IMR-90 (cell line): ENCODE data around the gene STPG1. TPM values are rescaled to one million over a fixed set of nuclear protein-coding genes. Genes with fewer than 3 reads are reported as not detected.

Source experiments
- ATAC-seq: fragments of 200-7000 bp; cut with Tn5 transposase; 2 replicates; pipeline ENCODE4 v1.9.1; 2020; ENCODE audit warnings: low read depth, mild to moderate bottlenecking, moderate library complexity
- BruUV-seq: library from RNA; stranded (reverse); fragments of 400-500 nt; replicated peaks from 2 replicates; lab custom pipeline; 2021; lab: Mats Ljungman, UMichigan
- CTCF ChIA-PET: fragments of 300-600 bp; formaldehyde crosslinking; extraction: SDS; loops from one replicate; lab custom pipeline; 2021; ENCODE audit warnings: antibody characterized with exemption; lab: Yijun Ruan, JAX
- POLR2A ChIA-PET: fragments of 300-600 bp; sonication (Branson Sonifier 250); formaldehyde crosslinking; loops from one replicate; lab custom pipeline; 2022; ENCODE audit warnings: antibody characterized with exemption; ENCODE audit not compliant: unreplicated experiment; lab: Charles Lee
- DNase-seq: peaks from one replicate; pipeline ENCODE4 v3.0.0; 2013
- H2AFZ ChIP-seq: replicated peaks from 2 replicates; pipeline ENCODE3; 2013; ENCODE audit warnings: low read length, mild to moderate bottlenecking; ENCODE audit not compliant: poor library complexity
- H2AK5ac ChIP-seq: 2 replicates; pipeline ENCODE4 v1.6.1; 2013; ENCODE audit warnings: low read depth, low read length, inconsistent platforms
- H2AK9ac ChIP-seq: replicated peaks from 2 replicates; pipeline ENCODE3; 2013; ENCODE audit warnings: mild to moderate bottlenecking, low read depth, low read length, moderate library complexity; ENCODE audit not compliant: poor library complexity
- H2BK120ac ChIP-seq: 2 replicates; pipeline ENCODE4 v1.6.1; 2013; ENCODE audit warnings: low read depth, low read length, inconsistent platforms
- H2BK15ac ChIP-seq: 3 replicates; pipeline ENCODE4 v1.6.1; 2013; ENCODE audit warnings: low read depth, low read length, inconsistent platforms
- H2BK20ac ChIP-seq: 2 replicates; pipeline ENCODE4 v1.6.1; 2013; ENCODE audit warnings: low read depth, mild to moderate bottlenecking, inconsistent platforms, low read length, moderate library complexity
- H2BK5ac ChIP-seq: 2 replicates; pipeline ENCODE4 v1.6.1; 2013; ENCODE audit warnings: mild to moderate bottlenecking, low read depth, low read length, inconsistent platforms; ENCODE audit not compliant: poor library complexity, severe bottlenecking
- H3K14ac ChIP-seq: replicated peaks from 2 replicates; pipeline ENCODE4 v1.6.1; 2013; ENCODE audit warnings: low read depth, low read length, inconsistent platforms
- H3K18ac ChIP-seq: 2 replicates; pipeline ENCODE4 v1.6.1; 2013; ENCODE audit warnings: low read depth, low read length, control low read depth
- H3K23ac ChIP-seq: 2 replicates; pipeline ENCODE4 v1.6.1; 2013; ENCODE audit warnings: low read depth, low read length, inconsistent platforms
- H3K27ac ChIP-seq: 2 replicates; pipeline ENCODE4 v1.5.1; 2013; ENCODE audit warnings: mild to moderate bottlenecking, control low read depth, low read length; ENCODE audit not compliant: insufficient read depth
- H3K27me3 ChIP-seq: 2 replicates; pipeline ENCODE4 v1.6.1; 2013; ENCODE audit warnings: low read length; ENCODE audit not compliant: control insufficient read depth, insufficient read depth
- H3K36me3 ChIP-seq: 2 replicates; pipeline ENCODE4 v1.6.1; 2013; ENCODE audit warnings: low read length, mixed read lengths; ENCODE audit not compliant: control insufficient read depth, insufficient read depth
- H3K4ac ChIP-seq: 2 replicates; pipeline ENCODE4 v1.6.1; 2013; ENCODE audit warnings: low read depth, low read length, inconsistent platforms
- H3K4me1 ChIP-seq: 2 replicates; pipeline ENCODE4 v1.6.1; 2013; ENCODE audit warnings: low read length, mixed read lengths; ENCODE audit not compliant: control insufficient read depth, insufficient read depth
- H3K4me2 ChIP-seq: 2 replicates; pipeline ENCODE4 v1.6.1; 2013; ENCODE audit warnings: low read depth, mild to moderate bottlenecking, control low read depth, low read length, moderate library complexity
- H3K4me3 ChIP-seq: 2 replicates; pipeline ENCODE4 v1.5.1; 2013; ENCODE audit warnings: low read depth, mild to moderate bottlenecking, control low read depth, low read length, moderate library complexity; ENCODE audit not compliant: insufficient read depth
- H3K56ac ChIP-seq: 2 replicates; pipeline ENCODE4 v1.6.1; 2013; ENCODE audit warnings: low read length, inconsistent platforms; ENCODE audit not compliant: insufficient read depth; ENCODE audit errors: extremely low read depth
- H3K79me1 ChIP-seq, 2 experiments: 2 replicates each; pipeline ENCODE4 v1.6.1; 2013; ENCODE audit warnings: low read length in 2 of 2, inconsistent platforms in 1 of 2, low read depth in 1 of 2
- H3K9ac ChIP-seq: 2 replicates; pipeline ENCODE4 v1.6.1; 2013; ENCODE audit warnings: low read depth, low read length, control low read depth
- H3K9me1 ChIP-seq: 2 replicates; pipeline ENCODE4 v1.6.1; 2013; ENCODE audit warnings: low read length, inconsistent platforms; ENCODE audit not compliant: insufficient read depth
- H3K9me3 ChIP-seq: 2 replicates; pipeline ENCODE4 v1.6.1; 2013; ENCODE audit warnings: low read length; ENCODE audit not compliant: control insufficient read depth, insufficient read depth
- H4K20me1 ChIP-seq: 2 replicates; pipeline ENCODE4 v1.6.1; 2013; ENCODE audit warnings: low read length, inconsistent platforms; ENCODE audit not compliant: insufficient read depth
- H4K5ac ChIP-seq: 2 replicates; pipeline ENCODE4 v1.6.1; 2013; ENCODE audit warnings: mild to moderate bottlenecking, low read depth, low read length, control low read depth
- H4K8ac ChIP-seq, 2 experiments: 2 replicates each; pipeline ENCODE4 v1.6.1; 2013; ENCODE audit warnings: low read depth in 2 of 2, low read length in 2 of 2, control low read depth in 1 of 2, inconsistent platforms in 1 of 2
- H4K91ac ChIP-seq: 2 replicates; pipeline ENCODE4 v1.6.1; 2013; ENCODE audit warnings: low read depth, low read length, inconsistent platforms; ENCODE audit not compliant: insufficient read depth
- CEBPB ChIP-seq: IDR thresholded peaks from 2 replicates; pipeline ENCODE4 v1.6.1; 2012; ENCODE audit warnings: low read depth, low read length, improper control_type of control experiment
- CHD1 ChIP-seq: IDR thresholded peaks from 2 replicates; pipeline ENCODE4 v1.6.1; 2012; ENCODE audit warnings: low read depth, low read length, improper control_type of control experiment
- FOS ChIP-seq: fragments of 150-350 bp; IDR thresholded peaks from 2 replicates; pipeline ENCODE4 v1.6.1; 2016; ENCODE audit warnings: low read depth, low read length
- MAZ ChIP-seq: IDR thresholded peaks from 2 replicates; pipeline ENCODE4 v1.6.1; 2012; ENCODE audit warnings: low read depth, mild to moderate bottlenecking, low read length, improper control_type of control experiment, moderate library complexity, borderline replicate concordance
- RAD21 ChIP-seq: IDR thresholded peaks from 2 replicates; pipeline ENCODE4 v1.6.1; 2012; ENCODE audit warnings: low read length, improper control_type of control experiment
- RCOR1 ChIP-seq: IDR thresholded peaks from 2 replicates; pipeline ENCODE4 v1.6.1; 2012; ENCODE audit warnings: mild to moderate bottlenecking, low read length, improper control_type of control experiment; ENCODE audit not compliant: insufficient replicate concordance
- WGBS, 2 experiments: methylation state at CpG; one replicate each; pipeline versions ENCODE4 v1.1.5 to v1.1.7; 2013; ENCODE audit warnings: missing lambda C conversion rate in 2 of 2; ENCODE audit not compliant: insufficient read length in 1 of 2; ENCODE audit errors: extremely low coverage in 2 of 2; 5-methylcytosine and 5-hydroxymethylcytosine counted together
- dilution Hi-C: fragments of 300-500 bp; cut with HindIII; formaldehyde crosslinking; loops from one replicate; pipeline ENCODE4 v1.14.3; 2018; ENCODE audit warnings: low sequenced_read_pairs; ENCODE audit not compliant: unreplicated experiment
- in situ Hi-C: fragments of 300-500 bp; cut with MboI; formaldehyde crosslinking; loops from 3 replicates; pipeline ENCODE4 v1.14.3; 2019; ENCODE audit warnings: low sequenced_read_pairs, inconsistent platforms, mixed read lengths
- intact Hi-C: fragments of 100-400 bp; cut with micrococcal nuclease; formaldehyde crosslinking; loops from 2 replicates; pipeline ENCODE4 v1.10.0; 2022
- polyA plus RNA-seq, 3 experiments: library from polyadenylated mRNA; depleted of rRNA; stranded (reverse); fragments of >200 nt; gene quantifications; 2 replicates each; pipeline ENCODE4 v1.2.3, GENCODE V29; 2012; ENCODE audit warnings: low replicate concordance in 1 of 3
- total RNA-seq: library from RNA; depleted of rRNA; stranded (reverse); fragments of >200 nt; gene quantifications from 2 replicates; pipeline ENCODE4 v1.2.3, GENCODE V29; 2012
- TF ChIP-seq, protein P1 (sequence below): fragments of 150-350 bp; IDR thresholded peaks from 2 replicates; pipeline ENCODE4 v1.6.1; 2016; ENCODE audit warnings: low read depth, mild to moderate bottlenecking, low read length, moderate library complexity, borderline replicate concordance
- TF ChIP-seq, protein P2 (sequence below): conservative IDR thresholded peaks from 2 replicates; pipeline ENCODE4 v1.5.1; 2012; ENCODE audit warnings: mild to moderate bottlenecking, low read depth, low read length, improper control_type of control experiment

Gene STPG1
- total and polyA plus RNA-seq, 2 of the 4 experiments (the other 2 are of a cell fraction): 3.0 to 6.5 TPM

DNA sequence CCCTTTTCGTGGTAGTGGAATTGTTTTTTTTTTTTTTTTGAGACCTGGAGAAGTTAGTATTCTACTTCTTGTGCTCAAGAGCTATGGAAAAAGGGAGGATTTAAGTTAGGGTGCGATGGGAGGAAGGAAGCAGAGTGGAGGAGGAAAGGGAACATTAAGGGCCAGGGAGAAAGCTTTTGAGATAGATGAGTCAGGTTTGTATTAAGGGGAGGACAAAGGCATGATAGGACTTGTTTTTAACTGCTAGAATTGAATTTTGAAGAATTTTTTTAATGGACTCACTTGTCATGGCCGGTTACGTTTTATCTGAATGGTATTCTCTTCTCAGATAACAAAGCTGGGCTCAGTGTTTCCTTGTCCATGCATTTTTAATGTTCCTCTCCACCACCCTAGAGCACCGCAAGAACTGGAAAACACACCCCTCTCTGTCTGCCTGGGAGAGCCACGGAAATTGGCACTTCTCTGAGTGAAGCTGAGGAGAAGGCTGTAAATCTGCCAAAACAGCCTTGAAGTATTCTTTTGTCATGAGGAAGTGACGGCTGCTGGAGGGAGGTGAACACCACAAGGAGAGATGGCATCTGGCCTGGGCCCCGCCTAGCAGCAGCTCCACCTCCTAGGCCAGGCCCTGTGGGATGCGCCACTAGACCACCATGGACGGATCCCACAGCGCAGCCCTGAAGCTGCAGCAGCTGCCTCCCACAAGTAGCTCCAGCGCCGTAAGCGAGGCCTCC lies 5.5 kb upstream of the STPG1 start:
- Histone ChIP-seq H3K79me1 (peaks cover 35 to 65% of the 10 kb centered on the region in 2 experiments), H3K36me3 (peaks cover 16% of the 10 kb centered on the region; the same call in 1 of the 2 replicates), H2AK9ac (peak overlapping the region; percentile 76), H3K23ac (peak overlapping the region; percentile 85), H2BK120ac (peak overlapping the region; percentile 98), H3K4me3 (no peak overlapping the region), H2AFZ (peak overlapping the region; percentile 11), H3K4me1 (peaks cover 15% of the 10 kb centered on the region), H3K4ac (peak overlapping the region; percentile 94), H3K9me1 (peaks cover 21% of the 10 kb centered on the region), H3K9ac (no peak overlapping the region), H2BK20ac (peak overlapping the region; percentile 97), H3K9me3 (no peaks in the 10 kb centered on the region), H4K91ac (peak overlapping the region; percentile 98), H4K20me1 (0 out of 2 replicates have a peak, but pooled peaks cover under 1% of the 10 kb centered on the region), H3K4me2 (peak overlapping the region; percentile 24; the same call in 1 of the 2 replicates), H4K5ac (peak overlapping the region; percentile 74), H3K18ac (peak overlapping the region; percentile 85), H3K27me3 (no peaks in the 10 kb centered on the region), H2AK5ac (peak overlapping the region; percentile 98), H2BK5ac (peak overlapping the region; percentile 97), H3K56ac (peak overlapping the region; percentile 83; the same call in 1 of the 2 replicates), H2BK15ac (peak overlapping the region; percentile 99; the same call in 2 of the 3 replicates), H3K14ac (peak overlapping the region; percentile 93), H3K27ac (peak overlapping the region; percentile 71), H4K8ac (peak overlapping the region; percentile 72 to 92)
- DNase-seq: peak; percentile 38
- intact Hi-C loops: loop anchor here (10.0 kb wide), 1 partner anchor 326 kb away; the partner anchor contains the start of gene CLIC4
- TF ChIP-seq, protein P1, sequence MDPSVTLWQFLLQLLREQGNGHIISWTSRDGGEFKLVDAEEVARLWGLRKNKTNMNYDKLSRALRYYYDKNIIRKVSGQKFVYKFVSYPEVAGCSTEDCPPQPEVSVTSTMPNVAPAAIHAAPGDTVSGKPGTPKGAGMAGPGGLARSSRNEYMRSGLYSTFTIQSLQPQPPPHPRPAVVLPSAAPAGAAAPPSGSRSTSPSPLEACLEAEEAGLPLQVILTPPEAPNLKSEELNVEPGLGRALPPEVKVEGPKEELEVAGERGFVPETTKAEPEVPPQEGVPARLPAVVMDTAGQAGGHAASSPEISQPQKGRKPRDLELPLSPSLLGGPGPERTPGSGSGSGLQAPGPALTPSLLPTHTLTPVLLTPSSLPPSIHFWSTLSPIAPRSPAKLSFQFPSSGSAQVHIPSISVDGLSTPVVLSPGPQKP: no peak
- TF ChIP-seq FOS (no peak), RCOR1 (no peak), CEBPB (no peak), MAZ (no peak), CHD1 (no peak), RAD21 (no peak)
- TF ChIP-seq, protein P2, sequence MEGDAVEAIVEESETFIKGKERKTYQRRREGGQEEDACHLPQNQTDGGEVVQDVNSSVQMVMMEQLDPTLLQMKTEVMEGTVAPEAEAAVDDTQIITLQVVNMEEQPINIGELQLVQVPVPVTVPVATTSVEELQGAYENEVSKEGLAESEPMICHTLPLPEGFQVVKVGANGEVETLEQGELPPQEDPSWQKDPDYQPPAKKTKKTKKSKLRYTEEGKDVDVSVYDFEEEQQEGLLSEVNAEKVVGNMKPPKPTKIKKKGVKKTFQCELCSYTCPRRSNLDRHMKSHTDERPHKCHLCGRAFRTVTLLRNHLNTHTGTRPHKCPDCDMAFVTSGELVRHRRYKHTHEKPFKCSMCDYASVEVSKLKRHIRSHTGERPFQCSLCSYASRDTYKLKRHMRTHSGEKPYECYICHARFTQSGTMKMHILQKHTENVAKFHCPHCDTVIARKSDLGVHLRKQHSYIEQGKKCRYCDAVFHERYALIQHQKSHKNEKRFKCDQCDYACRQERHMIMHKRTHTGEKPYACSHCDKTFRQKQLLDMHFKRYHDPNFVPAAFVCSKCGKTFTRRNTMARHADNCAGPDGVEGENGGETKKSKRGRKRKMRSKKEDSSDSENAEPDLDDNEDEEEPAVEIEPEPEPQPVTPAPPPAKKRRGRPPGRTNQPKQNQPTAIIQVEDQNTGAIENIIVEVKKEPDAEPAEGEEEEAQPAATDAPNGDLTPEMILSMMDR: no peak
- no TSS peak for BruUV-seq
- 86% methylated on average over 5 of the region's 14 CpGs; no CpG with 5 or more reads in 1 of the 2 experiments for WGBS, 2 experiments
- in situ Hi-C loops: no loop called here
- no peak for ATAC-seq
- dilution Hi-C loops: no loop called here
- ChIA-PET CTCF (interaction anchor here (0.7 to 1.7 kb wide), 2 partner anchors 10 to 1194 kb away, joined by 4 to 7 read pairs; no protein-coding TSS in a partner anchor), POLR2A (no interaction called here)
